B cell (primary cell): Measurements from ENCODE around the gene RNF44. TPM values are rescaled to one million over a fixed set of nuclear protein-coding genes. Genes with fewer than 3 reads are reported as not detected.

Source experiments
- ATAC-seq: fragments of 200-7000 bp; cut with Tn5 transposase; one replicate; pipeline ENCODE4 v1.10.0; 2021; ENCODE audit warnings: low read depth, mild to moderate bottlenecking, moderate number of reproducible peaks, moderate library complexity
- CTCF ChIA-PET: fragments of 350-600 bp; sonication (Branson Sonifier 250); formaldehyde crosslinking; loops from one replicate; lab custom pipeline; 2021; ENCODE audit warnings: antibody characterized with exemption, inconsistent platforms; lab: Charles Lee
- POLR2A ChIA-PET: fragments of 350-600 bp; sonication (Branson Sonifier 250); formaldehyde crosslinking; loops from one replicate; lab custom pipeline; 2021; ENCODE audit warnings: antibody characterized with exemption; lab: Charles Lee
- DNase-seq: peaks from one replicate; pipeline ENCODE4 v3.0.0; 2013
- H2AFZ ChIP-seq: 2 replicates; pipeline ENCODE4 v1.6.1; 2012; ENCODE audit warnings: mild to moderate bottlenecking, low read depth, low read length; ENCODE audit not compliant: insufficient read depth, poor library complexity, severe bottlenecking
- H3K27ac ChIP-seq, 2 donors: 1 replicate in 1 of 2; 2 replicates in 1 of 2; pipeline ENCODE4 v1.5.1; 2012 to 2013; ENCODE audit warnings: low read length in 2 of 2, mild to moderate bottlenecking in 2 of 2, moderate library complexity in 1 of 2
- H3K27me3 ChIP-seq, 4 experiments: fragments of 200-600 bp in 1 of 4; sonication (generic) in 1 of 4; replicated peaks in 1 of 4; 1 replicate in 2 of 4; 2 replicates in 2 of 4; pipeline versions ENCODE4 v1.6.1 to v1.7.0; 2013 to 2016; ENCODE audit warnings: low read length in 3 of 4, mild to moderate bottlenecking in 2 of 4, mixed read lengths in 1 of 4, moderate library complexity in 1 of 4; ENCODE audit not compliant: insufficient read depth in 4 of 4, control insufficient read depth in 3 of 4; ENCODE audit errors: control extremely low read depth in 1 of 4
- H3K36me3 ChIP-seq, 2 experiments: replicated peaks in 1 of 2; 1 replicate in 1 of 2; 2 replicates in 1 of 2; pipeline versions ENCODE4 v1.6.1 to v1.7.1; 2013; ENCODE audit warnings: low read length in 1 of 2; ENCODE audit not compliant: insufficient read depth in 2 of 2, control insufficient read depth in 1 of 2; ENCODE audit errors: control extremely low read depth in 1 of 2, extremely low read depth in 1 of 2
- H3K4me1 ChIP-seq, 2 donors: fragments of 200-600 bp in 1 of 2; sonication (generic) in 1 of 2; 1 replicate in 1 of 2; 2 replicates in 1 of 2; pipeline versions ENCODE4 v1.5.1 to v1.6.1; 2013 to 2017; ENCODE audit warnings: low read length in 2 of 2; ENCODE audit not compliant: control insufficient read depth in 2 of 2, insufficient read depth in 2 of 2
- H3K4me2 ChIP-seq: replicated peaks from 2 replicates; pipeline ENCODE3; 2012; ENCODE audit warnings: mild to moderate bottlenecking, low read depth, low read length; ENCODE audit not compliant: poor library complexity, severe bottlenecking
- H3K4me3 ChIP-seq, 5 experiments: fragments of 200-600 bp in 1 of 5; sonication (generic) in 1 of 5; 1 replicate in 3 of 5; 2 replicates in 2 of 5; pipeline versions ENCODE4 v1.5.1 to v1.7.0; 2011 to 2016; ENCODE audit warnings: low read length in 4 of 5, mild to moderate bottlenecking in 4 of 5, low read depth in 2 of 5, control low read depth in 1 of 5, moderate library complexity in 1 of 5; ENCODE audit not compliant: insufficient read depth in 1 of 5; ENCODE audit errors: control extremely low read depth in 1 of 5, extremely low read depth in 1 of 5
- H3K79me2 ChIP-seq: fragments of 200-600 bp; sonication (generic); one replicate; pipeline ENCODE4 v1.6.0; 2016; ENCODE audit warnings: low read length; ENCODE audit not compliant: control insufficient read depth, insufficient read depth
- H3K9ac ChIP-seq: fragments of 200-600 bp; sonication (generic); 2 replicates; pipeline ENCODE4 v1.6.1; 2017; ENCODE audit warnings: mild to moderate bottlenecking, low read length, moderate library complexity
- H3K9me3 ChIP-seq, 3 donors: one replicate each; pipeline versions ENCODE4 v1.6.1 to v1.7.1; 2013; ENCODE audit warnings: low read length in 2 of 3; ENCODE audit not compliant: control insufficient read depth in 2 of 3, insufficient read depth in 1 of 3; ENCODE audit errors: control extremely low read depth in 1 of 3
- H4K20me1 ChIP-seq: 2 replicates; pipeline ENCODE4 v1.6.0; 2012; ENCODE audit warnings: mild to moderate bottlenecking, low read length; ENCODE audit not compliant: insufficient read depth, control insufficient read depth, poor library complexity, severe bottlenecking
- H3K27ac Mint-ChIP-seq: one replicate; pipeline ENCODE4 v1.8.0; 2021; ENCODE audit warnings: mixed read lengths
- H3K27me3 Mint-ChIP-seq: one replicate; pipeline ENCODE4 v1.8.0; 2021; ENCODE audit warnings: mixed read lengths
- H3K4me1 Mint-ChIP-seq: one replicate; pipeline ENCODE4 v1.8.0; 2021; ENCODE audit warnings: mixed read lengths
- H3K4me3 Mint-ChIP-seq: one replicate; pipeline ENCODE4 v1.8.0; 2021; ENCODE audit warnings: mixed read lengths
- H3K9me3 Mint-ChIP-seq: one replicate; pipeline ENCODE4 v1.8.0; 2022; ENCODE audit warnings: mixed read lengths; ENCODE audit not compliant: insufficient read depth
- CTCF ChIP-seq: fragments of 200-600 bp; IDR thresholded peaks from one replicate; pipeline ENCODE4 v1.8.0; 2022; ENCODE audit warnings: antibody characterized with exemption, mild to moderate bottlenecking
- EZH2 ChIP-seq: IDR thresholded peaks from 2 replicates; pipeline ENCODE4 v1.6.1; 2012; ENCODE audit warnings: borderline replicate concordance, low read depth, mild to moderate bottlenecking, moderate library complexity, low read length; ENCODE audit not compliant: insufficient read depth, poor library complexity, severe bottlenecking
- WGBS: methylation state at CpG from one replicate; pipeline ENCODE4 v1.1.5; 2013; ENCODE audit warnings: missing lambda C conversion rate; ENCODE audit not compliant: insufficient coverage; 5-methylcytosine and 5-hydroxymethylcytosine counted together
- intact Hi-C: fragments of 100-400 bp; cut with micrococcal nuclease; formaldehyde crosslinking; loops from one replicate; pipeline ENCODE4 v1.10.0; 2022
- polyA minus RNA-seq: library from RNA; depleted of rRNA, polyadenylated mRNA; stranded (reverse); fragments of >200 nt; gene quantifications from 2 replicates; pipeline ENCODE4 v1.2.3, GENCODE V29; 2012
- polyA plus RNA-seq: library from polyadenylated mRNA; depleted of rRNA; stranded (reverse); fragments of >200 nt; gene quantifications from 2 replicates; pipeline ENCODE4 v1.2.3, GENCODE V29; 2012
- total RNA-seq, 2 donors: library from RNA; stranded (reverse); fragments of 120-200 nt in 1 of 2; gene quantifications; 1 replicate in 1 of 2; 2 replicates in 1 of 2; pipeline versions ENCODE4 v1.2.3 to v1.2.4, GENCODE V29; 2013 to 2022

Gene RNF44
- total RNA-seq (220 and 231 TPM in 2 replicates), polyA plus RNA-seq (262 and 299 TPM in 2 replicates), polyA minus RNA-seq (53.8 and 110 TPM in 2 replicates)
- 41.5 TPM for total RNA-seq (2013)

GRCh38 chr5:176536902-176537553 is at the start of gene RNF44:
RNF44 (minus strand) TSS chr5:176537402; CDS start chr5:176532472, 4,930 bp downstream.
- Histone ChIP-seq H3K4me3 (peak within 1 kb of the TSS; percentile 84 to 100 (median 94)), H2AFZ (peak within 1 kb of the TSS; percentile 77), H3K79me2 (peaks cover 57% of the 10 kb centered on the region), H3K4me1 (peaks cover 55 to 60% of the 10 kb centered on the region in 2 donors), H3K9ac (peak within 1 kb of the TSS; percentile 98), H4K20me1 (peaks cover 50% of the 10 kb centered on the region), H3K36me3 (peaks cover 0 to 27% of the 10 kb centered on the region in 2 experiments), H3K27me3 (no peaks in the 10 kb centered on the region), H3K27ac (peak within 1 kb of the TSS; percentile 93 to 99), H3K9me3 (peaks cover 0 to 8% (median 0%) of the 10 kb centered on the region in 3 donors), H3K4me2 (peak within 1 kb of the TSS; percentile 92)
- Mint-ChIP-seq H3K27me3 (no peaks in the 10 kb centered on the region), H3K9me3 (no peaks in the 10 kb centered on the region), H3K27ac (peak within 1 kb of the TSS; percentile 100), H3K4me1 (peaks cover 65% of the 10 kb centered on the region), H3K4me3 (peak within 1 kb of the TSS; percentile 99)
- peak; percentile 98 for DNase-seq
- ChIA-PET CTCF (interaction anchor here (1.0 to 5.3 kb wide), 8 partner anchors 10 to 175 kb away, joined by 3 to 33 read pairs (median 4); partner anchors contain the start of genes CLTB, FAF2 and TSPAN17), POLR2A (interaction anchor here (0.7 to 4.1 kb wide), 20 partner anchors 9 to 977 kb away, joined by 3 to 30 read pairs (median 3); partner anchors contain the start of genes CDHR2, CLTB, EIF4E1B and FAF2)
- intact Hi-C loops, result loop anchor here (1.0 kb wide), 5 partner anchors 89 to 176 kb away; partner anchors contain the start of genes CLTB, FAF2, KIAA1191 and TSPAN17
- peak; percentile 59 for ATAC-seq
- WGBS, result 0% methylated on average over 61 of the region's 63 CpGs
- TF ChIP-seq CTCF (no peak), EZH2 (no peak)

DNA sequence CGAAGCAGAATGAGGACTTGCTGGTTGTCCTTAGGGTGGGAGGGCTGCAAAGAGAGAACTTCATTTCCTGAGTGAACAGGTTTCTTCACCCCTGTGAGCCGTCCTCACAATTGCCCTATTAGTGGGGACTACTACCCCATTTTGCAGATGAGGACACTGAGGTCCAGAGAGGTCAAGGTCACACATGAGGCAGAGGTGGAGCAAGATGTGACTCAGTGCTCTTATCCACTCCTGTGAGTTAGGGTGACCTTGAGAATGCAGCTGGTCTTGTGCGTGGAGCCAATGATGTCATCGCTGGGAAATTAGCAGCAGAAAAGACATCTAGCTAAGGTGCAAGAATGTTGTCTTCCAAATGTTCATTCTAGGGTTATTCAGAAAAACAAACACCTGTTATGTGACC is 45.9 kb upstream of the RNF44 start:
- no peak overlapping the region for H3K4me2 ChIP-seq
- Mint-ChIP-seq H3K4me3 (no peak overlapping the region), H3K9me3 (peaks cover 6% of the 10 kb centered on the region), H3K27ac (no peak overlapping the region), H3K27me3 (no peaks in the 10 kb centered on the region), H3K4me1 (peaks cover 2% of the 10 kb centered on the region)
- intact Hi-C loops, result no loop called here
- no peak overlapping the region for H2AFZ ChIP-seq
- ATAC-seq (no peak), DNase-seq (no peak)
- H3K27ac ChIP-seq, result no peak overlapping the region
- WGBS, result 91% methylated on average over 3 of the region's 4 CpGs
- no peaks in the 10 kb centered on the region for H4K20me1 ChIP-seq
- ChIA-PET POLR2A (no interaction called here), CTCF (no interaction called here)
- H3K79me2 ChIP-seq, result no peaks in the 10 kb centered on the region
- H3K4me1 ChIP-seq, result no peaks in the 10 kb centered on the region
- no peak overlapping the region for H3K4me3 ChIP-seq
- peaks cover 0 to 30% (median 16%) of the 10 kb centered on the region in 3 donors for H3K9me3 ChIP-seq
- no peaks in the 10 kb centered on the region for H3K27me3 ChIP-seq
- no peaks in the 10 kb centered on the region for H3K36me3 ChIP-seq
- TF ChIP-seq CTCF, result no peak
- H3K9ac ChIP-seq, result no peak overlapping the region
